ENCODE results near the gene ACY1.
"Not testable (repeated sequence)": the region's sequence is repeated elsewhere in the genome, so short reads cannot be mapped to it uniquely, and the experiment has no call there.

ACY1 gene

DNA sequence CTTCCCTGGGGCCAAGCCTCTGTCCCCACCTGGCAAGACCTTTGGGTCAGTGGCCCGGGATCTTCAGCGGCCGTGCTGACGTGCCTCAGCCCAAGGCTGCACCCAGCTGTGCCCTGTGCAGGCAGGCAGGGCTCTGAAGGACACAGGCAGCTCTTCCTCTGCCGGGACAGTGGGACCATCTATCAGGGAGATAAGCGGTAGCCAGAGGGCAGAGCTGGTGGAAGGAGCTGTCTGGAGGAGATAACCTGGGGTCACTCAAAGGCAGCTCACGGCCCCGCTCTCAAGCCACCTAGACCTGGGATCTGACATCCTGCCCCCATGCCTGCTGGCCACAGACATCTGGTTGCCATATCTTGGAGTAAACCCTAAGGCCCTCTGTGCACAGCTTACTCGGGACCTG lies 45.7 kb downstream of the ACY1 start:
- DNase-seq (ENCODE audit: low spot score in 2 of 2) = no peak
- Mint-ChIP-seq H3K4me3 (no peak overlapping the region), H3K36me3 (no peaks in the 10 kb centered on the region), H3K9me3 (no peaks in the 10 kb centered on the region), H3K4me1 (peaks cover 23% of the 10 kb centered on the region), H3K27ac (no peak overlapping the region)
- ATAC-seq = no peak

DNA sequence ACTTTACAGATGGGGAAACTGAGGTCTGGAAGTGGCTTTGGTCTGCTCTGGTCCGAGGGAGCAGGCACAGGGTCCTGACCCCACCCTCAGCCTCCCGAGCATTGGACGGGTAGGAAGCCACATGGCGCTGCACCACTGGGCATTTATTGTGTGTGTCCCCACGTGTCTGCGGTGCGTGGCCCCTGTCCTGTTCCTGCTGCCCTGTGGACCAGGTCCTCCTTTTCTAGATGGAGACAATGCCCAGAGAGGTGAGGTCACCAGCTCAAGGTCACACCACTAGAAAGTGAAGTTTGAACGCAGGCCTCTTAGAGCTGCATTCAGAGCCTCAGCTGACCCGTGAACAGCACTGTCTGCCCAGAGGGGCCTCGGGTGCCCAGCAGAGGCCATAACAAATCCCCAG lies 46.2 kb downstream of the ACY1 start:
- H3K27ac Mint-ChIP-seq = peak overlapping the region; percentile 66
- ATAC-seq = no peak
- H3K9me3 Mint-ChIP-seq = no peaks in the 10 kb centered on the region
- peaks cover 23% of the 10 kb centered on the region for H3K4me1 Mint-ChIP-seq
- no peak overlapping the region for H3K4me3 Mint-ChIP-seq
- no peaks in the 10 kb centered on the region for H3K36me3 Mint-ChIP-seq
- DNase-seq (ENCODE audit: low spot score in 2 of 2) = no peak

DNA sequence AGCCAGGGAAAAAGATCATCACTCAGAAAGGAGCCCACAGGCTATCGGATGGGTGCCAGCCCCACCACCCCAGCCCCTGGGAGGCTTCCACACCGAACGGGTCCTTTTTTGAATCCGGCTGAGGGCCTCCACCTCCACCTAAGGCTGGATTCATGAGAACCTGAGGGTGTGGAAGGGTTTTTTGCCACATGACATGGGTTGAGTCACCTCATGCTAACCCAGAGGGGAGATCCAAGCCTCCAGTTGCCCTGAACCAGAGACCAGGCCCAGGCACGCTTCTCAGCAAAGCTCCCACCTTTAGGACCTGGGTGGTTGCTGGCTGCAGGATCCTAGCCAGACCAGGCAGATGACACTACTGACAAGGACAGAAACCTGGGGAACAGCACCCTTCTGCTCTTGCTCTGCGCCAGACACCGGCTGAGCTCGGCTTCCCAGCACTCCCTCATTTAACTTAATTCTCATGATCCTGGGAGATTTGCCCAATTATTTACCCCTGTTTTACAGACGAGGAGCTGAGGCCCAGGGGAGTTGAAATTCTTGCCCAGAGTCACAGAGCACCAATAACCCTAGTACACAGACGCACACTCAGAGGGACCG lies 47.5 kb downstream of the ACY1 start:
- Mint-ChIP-seq H3K36me3 (no peaks in the 10 kb centered on the region), H3K9me3 (no peaks in the 10 kb centered on the region), H3K4me3 (no peak overlapping the region), H3K27ac (peak overlapping the region; percentile 66), H3K4me1 (peaks cover 11% of the 10 kb centered on the region)
- ATAC-seq (no peak), DNase-seq (ENCODE audit: low spot score in 2 of 2) (no peak)

DNA sequence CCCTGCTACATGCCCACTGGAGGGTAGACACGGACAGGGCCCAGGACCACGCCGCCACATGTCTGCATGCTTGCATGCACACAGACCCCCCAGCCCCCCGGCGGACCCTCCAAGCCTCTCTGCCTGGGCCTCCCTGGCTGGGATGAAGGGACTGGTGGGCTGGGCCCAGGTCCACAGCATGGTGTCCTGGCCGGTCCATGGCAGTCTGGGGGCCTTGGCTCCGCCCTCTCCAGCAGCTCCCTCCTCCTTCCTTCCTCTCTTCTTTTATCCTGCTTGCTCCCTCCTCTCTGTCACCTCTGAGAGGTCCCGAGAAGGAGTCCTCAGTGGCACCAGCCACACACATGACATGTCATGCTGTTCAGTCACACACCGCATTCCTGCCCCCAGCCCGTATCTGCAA lies 48.6 kb downstream of the ACY1 start:
- ATAC-seq (no peak), DNase-seq (ENCODE audit: low spot score in 2 of 2) (no peak)
- no peaks in the 10 kb centered on the region for H3K36me3 Mint-ChIP-seq
- no peak overlapping the region for H3K4me3 Mint-ChIP-seq
- no peaks in the 10 kb centered on the region for H3K9me3 Mint-ChIP-seq
- peaks cover 5% of the 10 kb centered on the region for H3K4me1 Mint-ChIP-seq
- no peak overlapping the region for H3K27ac Mint-ChIP-seq

DNA sequence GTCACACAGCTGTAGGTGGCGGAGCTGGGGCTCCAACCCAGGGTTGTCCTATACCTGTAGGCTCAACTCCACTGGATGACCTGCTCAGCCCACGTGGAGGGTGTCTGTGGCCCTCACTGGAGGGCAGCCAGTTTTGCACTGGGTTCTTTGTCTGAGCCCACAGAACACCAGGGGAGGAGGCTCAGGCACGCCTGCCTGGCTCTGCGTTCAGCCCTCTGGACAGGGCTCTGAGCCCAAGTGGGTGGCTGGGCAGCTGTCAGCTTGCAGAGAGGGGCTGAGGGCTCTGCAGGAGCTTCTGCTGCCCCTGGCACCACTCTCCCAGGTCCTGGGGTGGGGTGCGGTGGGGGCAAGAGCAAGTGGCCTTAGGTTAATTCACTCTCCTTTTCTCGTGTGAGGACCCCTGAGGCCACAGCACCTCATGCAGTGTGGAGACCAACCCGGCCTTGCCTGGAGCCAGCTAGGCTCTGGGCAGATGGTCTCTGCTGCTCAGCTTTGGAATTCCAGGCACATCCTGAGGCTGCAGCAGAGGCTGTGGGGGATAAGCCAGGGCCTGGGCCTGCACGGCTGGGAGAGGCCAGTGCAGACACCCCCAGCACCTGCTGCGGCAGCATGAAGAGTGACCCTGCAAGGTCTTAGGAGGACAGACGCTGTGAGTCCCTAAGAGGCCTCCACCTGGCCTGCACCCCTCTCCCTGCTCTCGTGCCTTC lies 49.5 kb downstream of the ACY1 start:
- no peak for ATAC-seq
- Mint-ChIP-seq H3K27ac (no peak overlapping the region), H3K36me3 (no peaks in the 10 kb centered on the region), H3K4me3 (no peak overlapping the region), H3K4me1 (peaks cover 5% of the 10 kb centered on the region), H3K9me3 (no peaks in the 10 kb centered on the region)
- DNase-seq (ENCODE audit: low spot score in 2 of 2) = no peak

DNA sequence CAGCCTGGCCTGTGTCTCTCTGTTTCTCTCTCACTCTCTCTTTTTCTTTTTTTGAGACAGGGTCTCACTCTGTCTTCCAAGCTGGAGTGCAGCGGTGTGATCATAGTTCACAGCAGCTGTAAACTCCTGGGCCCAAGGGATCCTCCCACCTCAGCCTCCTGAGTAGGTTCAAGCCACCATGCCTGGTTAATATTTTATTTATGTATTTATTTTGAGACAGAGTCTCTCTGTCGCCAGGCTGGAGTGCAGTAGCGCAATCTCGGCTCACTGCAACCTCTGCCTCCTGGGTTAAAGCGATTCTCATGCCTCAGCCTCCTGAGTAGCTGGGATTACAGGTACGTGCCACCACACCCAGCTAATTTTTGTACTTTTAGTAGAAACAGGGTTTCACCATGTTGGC lies 50.4 kb downstream of the ACY1 start:
- H3K27ac Mint-ChIP-seq, ATAC-seq: not testable (repeated sequence)

DNA sequence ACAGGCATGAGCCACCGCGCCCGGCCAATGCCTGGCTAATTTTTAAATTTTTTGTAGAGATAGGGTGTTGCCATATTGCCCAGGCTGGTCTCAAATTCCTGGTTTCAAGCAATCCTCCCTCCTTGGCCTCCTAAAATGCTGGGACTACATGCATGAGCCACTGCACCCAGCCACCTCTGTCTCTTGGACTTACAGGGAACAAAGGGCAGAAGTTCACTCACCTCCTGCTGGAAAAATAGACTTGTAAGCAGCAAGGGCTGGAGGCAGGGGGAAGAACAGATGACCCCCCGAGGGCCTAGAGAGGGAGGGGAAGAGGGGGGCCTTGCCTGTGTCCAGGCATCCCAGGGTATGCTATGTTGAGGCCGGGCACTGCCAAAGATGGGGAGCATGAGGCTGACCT lies 50.9 kb downstream of the ACY1 start:
- peaks cover 5% of the 10 kb centered on the region for H3K4me1 Mint-ChIP-seq
- no peak for ATAC-seq
- H3K27ac Mint-ChIP-seq = peak overlapping the region; percentile 40
- H3K9me3 Mint-ChIP-seq = no peaks in the 10 kb centered on the region
- H3K36me3 Mint-ChIP-seq = no peaks in the 10 kb centered on the region
- no peak for DNase-seq (ENCODE audit: low spot score in 2 of 2)
- no peak overlapping the region for H3K4me3 Mint-ChIP-seq

More for the DNA sequence above, 50.4 kb downstream of the ACY1 start:
- not testable (repeated sequence) for DNase-seq (ENCODE audit: low spot score in 2 of 2); H3K4me1 Mint-ChIP-seq; H3K36me3 Mint-ChIP-seq; H3K9me3 Mint-ChIP-seq; H3K4me3 Mint-ChIP-seq

DNA sequence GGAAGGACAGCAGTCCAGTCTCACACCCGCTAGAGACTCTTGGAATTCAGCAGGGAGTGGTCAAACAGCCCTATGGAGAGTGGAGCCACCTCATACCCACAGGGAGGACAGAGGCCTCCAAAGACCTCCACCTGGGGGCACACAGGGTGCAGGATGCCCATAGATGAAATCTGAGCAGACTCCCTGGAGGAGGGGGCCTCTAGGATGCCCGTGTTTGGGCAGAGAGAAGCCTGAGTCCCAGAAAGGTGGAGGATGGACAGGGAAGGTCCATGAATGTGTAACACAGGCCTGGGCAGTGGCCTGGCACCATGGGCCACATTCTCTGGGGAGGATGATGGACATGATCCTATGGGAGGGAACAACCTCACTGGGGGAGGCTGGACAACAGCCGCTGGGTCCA lies 51.3 kb downstream of the ACY1 start:
- no peak for DNase-seq (ENCODE audit: low spot score in 2 of 2)
- H3K27ac Mint-ChIP-seq = peak overlapping the region; percentile 40
- H3K4me1 Mint-ChIP-seq = peaks cover 9% of the 10 kb centered on the region
- no peaks in the 10 kb centered on the region for H3K9me3 Mint-ChIP-seq
- ATAC-seq = no peak
- no peak overlapping the region for H3K4me3 Mint-ChIP-seq
- H3K36me3 Mint-ChIP-seq = no peaks in the 10 kb centered on the region

DNA sequence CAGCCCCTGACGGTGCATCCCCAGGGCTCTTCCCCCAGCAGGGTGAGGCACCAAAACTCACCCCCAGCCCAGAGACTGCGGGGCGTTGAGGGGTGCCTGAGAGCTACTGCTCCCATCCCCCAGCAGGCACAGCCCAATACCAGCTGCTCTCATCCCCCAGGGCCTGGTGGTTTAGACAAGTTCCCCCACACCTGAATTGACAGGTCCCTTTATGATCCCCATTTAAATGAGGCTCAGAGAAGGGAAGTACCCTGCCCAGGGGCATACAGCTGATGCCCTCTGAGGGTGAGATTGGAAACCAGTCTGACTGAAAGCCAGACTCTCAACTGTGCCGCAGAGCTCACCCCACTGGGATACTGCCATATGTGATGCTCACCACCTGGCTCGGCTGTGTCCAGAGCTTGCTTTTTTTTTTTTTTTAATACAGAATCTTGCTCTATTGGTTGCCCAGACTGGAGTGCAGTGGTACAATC lies 52.9 kb downstream of the ACY1 start:
- H3K36me3 Mint-ChIP-seq = no peaks in the 10 kb centered on the region
- DNase-seq (ENCODE audit: low spot score in 2 of 2) (no peak), ATAC-seq (peak; percentile 53)
- H3K4me3 Mint-ChIP-seq = no peak overlapping the region
- no peak overlapping the region for H3K27ac Mint-ChIP-seq
- H3K9me3 Mint-ChIP-seq = no peaks in the 10 kb centered on the region
- peaks cover 11% of the 10 kb centered on the region for H3K4me1 Mint-ChIP-seq

DNA sequence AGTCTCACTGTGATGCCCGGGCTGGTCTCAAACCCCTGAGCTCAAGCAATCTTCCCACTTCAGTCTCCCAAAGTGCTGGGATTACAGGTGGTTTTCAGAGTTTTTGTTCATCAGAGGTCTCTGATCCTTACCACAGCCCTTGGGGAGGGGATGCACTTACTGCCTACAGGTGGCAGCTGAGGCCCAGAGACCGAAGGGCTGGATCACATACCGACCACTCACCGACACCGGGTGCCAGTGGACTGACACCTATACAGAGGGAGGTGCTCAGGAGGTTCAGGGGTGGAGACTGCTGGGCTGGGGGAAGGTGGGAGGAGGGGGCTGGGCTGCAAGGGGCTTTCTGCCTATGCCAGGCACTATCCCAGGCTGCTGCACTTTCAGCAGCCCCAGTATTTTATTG lies 53.5 kb downstream of the ACY1 start:
- H3K4me3 Mint-ChIP-seq = no peak overlapping the region
- H3K36me3 Mint-ChIP-seq = no peaks in the 10 kb centered on the region
- no peak overlapping the region for H3K27ac Mint-ChIP-seq
- H3K4me1 Mint-ChIP-seq = peaks cover 16% of the 10 kb centered on the region
- ATAC-seq (no peak), DNase-seq (ENCODE audit: low spot score in 2 of 2) (no peak)
- H3K9me3 Mint-ChIP-seq = no peaks in the 10 kb centered on the region

DNA sequence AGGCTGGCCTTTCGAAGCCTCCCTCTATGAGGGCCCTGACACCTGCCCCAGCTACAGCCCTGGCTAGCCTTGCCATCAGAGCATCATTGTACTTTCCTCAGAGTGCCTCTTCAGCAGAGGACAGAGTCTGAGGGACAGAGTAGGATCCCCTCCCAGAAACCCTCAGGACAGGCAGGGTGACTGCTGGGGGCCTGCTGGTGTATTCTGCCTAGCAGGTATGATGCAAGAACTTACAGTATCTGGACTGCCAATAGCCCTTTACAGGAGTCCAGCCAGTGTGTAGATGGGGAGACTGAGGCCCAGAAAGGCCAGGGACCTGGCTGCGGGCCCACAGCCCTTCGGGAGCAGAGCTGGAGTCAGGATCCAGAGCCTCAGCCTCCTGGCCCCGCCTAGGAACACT lies 54.0 kb downstream of the ACY1 start:
- H3K27ac Mint-ChIP-seq = no peak overlapping the region
- ATAC-seq = no peak
- DNase-seq (ENCODE audit: low spot score in 2 of 2) = no peak
- H3K9me3 Mint-ChIP-seq = no peaks in the 10 kb centered on the region
- H3K36me3 Mint-ChIP-seq = no peaks in the 10 kb centered on the region
- no peak overlapping the region for H3K4me3 Mint-ChIP-seq
- H3K4me1 Mint-ChIP-seq = peaks cover 16% of the 10 kb centered on the region

DNA sequence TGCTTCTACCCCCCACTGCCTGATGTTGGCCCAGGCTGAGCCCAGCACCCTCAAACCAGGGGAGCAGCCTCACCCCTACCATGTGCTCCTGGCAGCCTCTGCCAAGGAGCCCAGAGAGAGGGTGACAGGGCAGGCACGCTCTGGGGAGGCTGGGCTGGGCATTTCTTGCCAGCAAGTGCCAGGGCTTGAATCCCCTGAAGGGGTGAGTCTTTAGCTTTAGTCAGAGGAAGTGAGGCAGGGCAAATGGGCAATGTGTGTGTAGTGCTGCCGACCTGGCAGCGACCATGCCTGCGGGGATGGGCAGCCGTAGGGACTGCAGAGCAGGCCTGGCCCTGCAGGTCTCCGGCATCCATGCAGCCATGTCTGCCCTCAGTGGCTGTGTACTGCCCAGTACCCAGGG lies 54.9 kb downstream of the ACY1 start:
- DNase-seq (ENCODE audit: low spot score in 2 of 2) (no peak), ATAC-seq (no peak)
- H3K9me3 Mint-ChIP-seq = no peaks in the 10 kb centered on the region
- H3K4me3 Mint-ChIP-seq = no peak overlapping the region
- H3K36me3 Mint-ChIP-seq = no peaks in the 10 kb centered on the region
- peaks cover 17% of the 10 kb centered on the region for H3K4me1 Mint-ChIP-seq
- H3K27ac Mint-ChIP-seq = no peak overlapping the region

Data from stimulated activated effector memory CD8-positive, alpha-beta T cell treated with anti-CD3 and anti-CD28 coated beads, Interleukin-12 subunit alpha, Interleukin-12 subunit beta, amount 100 ng/mL, for 72 hours (primary cell).